Gastrocnemius medialis (tissue), 4 donors: ENCODE data around the gene SUSD1. TPM values are rescaled to one million over a fixed set of nuclear protein-coding genes. Genes with fewer than 3 reads are reported as not detected.

Experiments used
- ATAC-seq, 2 donors: fragments of 150-250 bp; one replicate each; pipeline ENCODE4 v1.9.1; 2016
- DNase-seq, 2 donors: peaks; one replicate each; pipeline ENCODE4 v3.0.0-alpha.2; 2019
- H3K27ac ChIP-seq, 4 donors: fragments of 200-600 bp; sonication (generic); 1 replicate in 1 of 4; 2 replicates in 3 of 4; pipeline ENCODE4 v1.5.1; 2016 to 2018; ENCODE audit warnings: mild to moderate bottlenecking in 2 of 4, moderate library complexity in 1 of 4
- H3K27me3 ChIP-seq, 3 donors: fragments of 200-600 bp; sonication (generic) in 2 of 3; 1 replicate in 1 of 3; 2 replicates in 2 of 3; pipeline versions ENCODE4 v1.5.1 to v1.6.0; 2016 to 2019; ENCODE audit warnings: mild to moderate bottlenecking in 1 of 3, moderate library complexity in 1 of 3
- H3K36me3 ChIP-seq, 2 donors: fragments of 200-600 bp; sonication (generic) in 1 of 2; one replicate each; pipeline ENCODE4 v1.5.1; 2017 to 2018
- H3K4me1 ChIP-seq, 2 donors: fragments of 200-600 bp; sonication (generic) in 1 of 2; one replicate each; pipeline ENCODE4 v1.5.1; 2016 to 2017; ENCODE audit warnings: mild to moderate bottlenecking in 2 of 2
- H3K4me3 ChIP-seq, 4 donors: fragments of 200-600 bp; sonication (generic) in 3 of 4; 1 replicate in 1 of 4; 2 replicates in 3 of 4; pipeline ENCODE4 v1.5.1; 2016 to 2019; ENCODE audit warnings: mild to moderate bottlenecking in 2 of 4
- H3K9me3 ChIP-seq, 3 donors: fragments of 200-600 bp; sonication (generic) in 2 of 3; 1 replicate in 1 of 3; 2 replicates in 2 of 3; pipeline ENCODE4 v1.5.1; 2016 to 2019
- CTCF ChIP-seq, 5 experiments: fragments of 450-650 bp in 3 of 5; fragments of 200-600 bp in 2 of 5; sonication (generic) in 2 of 5; IDR thresholded peaks in 4 of 5; conservative IDR thresholded peaks in 1 of 5; 1 replicate in 4 of 5; 2 replicates in 1 of 5; pipeline ENCODE4 v1.5.1; 2016 to 2019; ENCODE audit warnings: antibody characterized with exemption in 5 of 5, mild to moderate bottlenecking in 3 of 5, moderate library complexity in 3 of 5
- POLR2A ChIP-seq, 2 donors: fragments of 450-650 bp; IDR thresholded peaks; one replicate each; pipeline ENCODE4 v1.6.1; 2017; ENCODE audit warnings: antibody characterized with exemption in 2 of 2, mild to moderate bottlenecking in 2 of 2, moderate library complexity in 2 of 2
- in situ Hi-C, 4 donors: fragments of 200-750 bp; cut with MboI; loops; one replicate each; pipeline versions ENCODE4 v1.15.0 to v1.8.0; 2017; ENCODE audit warnings: low sequenced_read_pairs in 4 of 4
- intact Hi-C: fragments of 100-400 bp; cut with DNase I; formaldehyde crosslinking; loops from one replicate; pipeline ENCODE4 v1.15.1; 2023; ENCODE audit warnings: low total_unique reads
- total RNA-seq, 4 donors: library from RNA; depleted of rRNA; stranded (reverse); fragments of >200 nt; gene quantifications; one replicate each; pipeline versions ENCODE4 v1.1.0 to v1.2.3, GENCODE V29; 2016

Gene SUSD1
- total RNA-seq, 4 donors from 2014 or later: 0.82 to 8.0 (median 2.2) TPM

- Histone ChIP-seq H3K27ac (peak overlapping the region in 2 of 4 donors; percentile 49 to 54), H3K4me3 (no peak overlapping the region), H3K36me3 (no peaks in the 10 kb centered on the region), H3K27me3 (no peaks in the 10 kb centered on the region), H3K9me3 (no peaks in the 10 kb centered on the region), H3K4me1 (peaks cover 6 to 7% of the 10 kb centered on the region in 2 donors)
- no peak for DNase-seq
- TF ChIP-seq CTCF (IDR thresholded peaks at IDR 0.05 in 4 of 5, conservative IDR thresholded peaks at IDR 0.05 in 1 of 5) (no peak), POLR2A (IDR thresholded peaks at IDR 0.05) (no peak)
- intact Hi-C loops: loop anchor here (5.0 kb wide), 1 partner anchor 108 kb away; no protein-coding TSS in a partner anchor
- in situ Hi-C loops: no loop called here
- no peak for ATAC-seq
Measured at GRCh38 chr9:112064871-112065270, 110.2 kb downstream of the SUSD1 start.

GRCh38 chr9:112063586-112063985, 111.5 kb downstream of the SUSD1 start:
- TF ChIP-seq CTCF (IDR thresholded peaks at IDR 0.05 in 4 of 5, conservative IDR thresholded peaks at IDR 0.05 in 1 of 5): no peak
- TF ChIP-seq POLR2A (IDR thresholded peaks at IDR 0.05): no peak
- H3K27me3 ChIP-seq: no peaks in the 10 kb centered on the region
- in situ Hi-C loops (no loop called here), intact Hi-C loops (no loop called here)
- H3K27ac ChIP-seq: peak overlapping the region in 2 of 4 donors; percentile 8 to 25
- H3K36me3 ChIP-seq: no peaks in the 10 kb centered on the region
- no peaks in the 10 kb centered on the region for H3K9me3 ChIP-seq
- DNase-seq: no peak
- no peak for ATAC-seq
- peaks cover 7 to 15% of the 10 kb centered on the region in 2 donors for H3K4me1 ChIP-seq
- H3K4me3 ChIP-seq: no peak overlapping the region

- peaks cover 7 to 15% of the 10 kb centered on the region in 2 donors for H3K4me1 ChIP-seq
- TF ChIP-seq CTCF (IDR thresholded peaks at IDR 0.05 in 4 of 5, conservative IDR thresholded peaks at IDR 0.05 in 1 of 5) (no peak), POLR2A (IDR thresholded peaks at IDR 0.05) (no peak)
- peak overlapping the region in 3 of 4 donors; percentile 45 to 65 (median 52) for H3K27ac ChIP-seq
- intact Hi-C loops: no loop called here
- H3K4me3 ChIP-seq: no peak overlapping the region
- DNase-seq: peak in 1 of 2 donors; percentile 35
- ATAC-seq: peak; percentile 45 to 58
- in situ Hi-C loops: no loop called here
- no peaks in the 10 kb centered on the region for H3K9me3 ChIP-seq
- H3K27me3 ChIP-seq: no peaks in the 10 kb centered on the region
- no peaks in the 10 kb centered on the region for H3K36me3 ChIP-seq
Measured at GRCh38 chr9:112063151-112063550, 111.9 kb downstream of the SUSD1 start.

GRCh38 chr9:112061152-112061740, 113.9 kb downstream of the SUSD1 start:
- intact Hi-C loops: no loop called here

More at GRCh38 chr9:112061152-112061740, 113.9 kb downstream of the SUSD1 start:
- no peaks in the 10 kb centered on the region for H3K9me3 ChIP-seq
- H3K4me1 ChIP-seq: peaks cover 7 to 15% of the 10 kb centered on the region in 2 donors
- ATAC-seq (peak; percentile 60 to 69), DNase-seq (peak; percentile 46)
- H3K27me3 ChIP-seq: no peaks in the 10 kb centered on the region
- in situ Hi-C loops: no loop called here
- H3K4me3 ChIP-seq: no peak overlapping the region
- H3K27ac ChIP-seq: peak overlapping the region; percentile 64 to 73 (median 68)
- no peaks in the 10 kb centered on the region for H3K36me3 ChIP-seq
- TF ChIP-seq POLR2A (IDR thresholded peaks at IDR 0.05): peak in 1 of 2 donors; percentile 32
- TF ChIP-seq CTCF (IDR thresholded peaks at IDR 0.05 in 4 of 5, conservative IDR thresholded peaks at IDR 0.05 in 1 of 5): no peak
